ENCODE measurements around the gene TGM3.

Gene TGM3

GRCh38 chr20:2374346-2375125 lies 78.7 kb downstream of the TGM3 start:
- POLR2A ChIA-PET, result no interaction called here
- TF ChIP-seq CTBP1 (IDR thresholded peaks at IDR 0.05; ENCODE audit: borderline replicate concordance) (no peak), SP1 (IDR thresholded peaks at IDR 0.05) (no peak), L3MBTL2 (conservative IDR thresholded peaks at IDR 0.05) (no peak)

GRCh38 chr20:2378893-2379292 lies 83.1 kb downstream of the TGM3 start:
- no peak for DNase-seq (ENCODE audit: extremely low spot score)
- no peak for TF ChIP-seq L3MBTL2 (conservative IDR thresholded peaks at IDR 0.05)
- TF ChIP-seq CTBP1 (IDR thresholded peaks at IDR 0.05; ENCODE audit: borderline replicate concordance), result no peak
- TF ChIP-seq FOXK2 (IDR thresholded peaks at IDR 0.05), result no peak
- no peak for TF ChIP-seq TARDBP (IDR thresholded peaks at IDR 0.05)
- no peak for TF ChIP-seq LEF1 (IDR thresholded peaks at IDR 0.05; ENCODE audit: borderline replicate concordance)
- no peak for TF ChIP-seq NFRKB (IDR thresholded peaks at IDR 0.05)
- no peak for TF ChIP-seq FOXM1 (IDR thresholded peaks at IDR 0.05; ENCODE audit: borderline replicate concordance)
- TF ChIP-seq ARNT (IDR thresholded peaks at IDR 0.05), result no peak
- TF ChIP-seq ZNF384 (IDR thresholded peaks at IDR 0.05), result no peak
- TF ChIP-seq SP1 (IDR thresholded peaks at IDR 0.05), result no peak
- TF ChIP-seq ELF4 (IDR thresholded peaks at IDR 0.05), result no peak
- ChIA-PET POLR2A (no interaction called here), CTCF (interaction anchor here (0.6 to 0.7 kb wide), 2 partner anchors 12 to 26 kb away, joined by 3 to 4 read pairs; no protein-coding TSS in a partner anchor)

More at GRCh38 chr20:2374346-2375125, 78.7 kb downstream of the TGM3 start:
- no peak for DNase-seq (ENCODE audit: extremely low spot score)
- CTCF ChIA-PET, result no interaction called here

GRCh38 chr20:2379511-2380229 lies 83.9 kb downstream of the TGM3 start:
- POLR2A ChIA-PET, result no interaction called here
- CTCF ChIA-PET, result no interaction called here
- no peak for TF ChIP-seq FOXM1 (IDR thresholded peaks at IDR 0.05; ENCODE audit: borderline replicate concordance)
- no peak for TF ChIP-seq HDGF (IDR thresholded peaks at IDR 0.05; ENCODE audit: borderline replicate concordance)
- TF ChIP-seq LEF1 (IDR thresholded peaks at IDR 0.05; ENCODE audit: borderline replicate concordance), result no peak
- TF ChIP-seq TARDBP (IDR thresholded peaks at IDR 0.05), result no peak
- TF ChIP-seq NFRKB (IDR thresholded peaks at IDR 0.05), result no peak
- no peak for TF ChIP-seq FOXA1 (IDR thresholded peaks at IDR 0.05)
- no peak for DNase-seq (ENCODE audit: extremely low spot score)

GRCh38 chr20:2380601-2381000 lies 84.8 kb downstream of the TGM3 start, which contains the start of gene TGM6:
TSS of gene TGM6 (plus strand) at chr20:2380901. CDS start at chr20:2380969, 68 bp downstream.
- POLR2A ChIA-PET, result no interaction called here
- CTCF ChIA-PET, result no interaction called here
- TF ChIP-seq BHLHE40 (IDR thresholded peaks at IDR 0.05; ENCODE audit: borderline replicate concordance), result no peak
- TF ChIP-seq ARNT (IDR thresholded peaks at IDR 0.05), result no peak
- no peak for TF ChIP-seq ELF4 (IDR thresholded peaks at IDR 0.05)
- TF ChIP-seq PKNOX1 (IDR thresholded peaks at IDR 0.05), result no peak
- no peak for DNase-seq (ENCODE audit: extremely low spot score)

- ChIA-PET CTCF (no interaction called here), POLR2A (no interaction called here)
- TF ChIP-seq FOXM1 (IDR thresholded peaks at IDR 0.05; ENCODE audit: borderline replicate concordance) (no peak), CTBP1 (IDR thresholded peaks at IDR 0.05; ENCODE audit: borderline replicate concordance) (no peak)
Measured at GRCh38 chr20:2381303-2381702, 85.5 kb downstream of the TGM3 start.

GRCh38 chr20:2382833-2383232 lies 87.0 kb downstream of the TGM3 start:
- TF ChIP-seq NFRKB (IDR thresholded peaks at IDR 0.05), result no peak
- no peak for TF ChIP-seq SUZ12 (IDR thresholded peaks at IDR 0.05)
- TF ChIP-seq CTBP1 (IDR thresholded peaks at IDR 0.05; ENCODE audit: borderline replicate concordance), result no peak
- TF ChIP-seq HDGF (IDR thresholded peaks at IDR 0.05; ENCODE audit: borderline replicate concordance), result no peak
- no peak for TF ChIP-seq FOXK2 (IDR thresholded peaks at IDR 0.05)
- no peak for TF ChIP-seq PKNOX1 (IDR thresholded peaks at IDR 0.05)
- no peak for TF ChIP-seq SP1 (IDR thresholded peaks at IDR 0.05)
- no peak for TF ChIP-seq LEF1 (IDR thresholded peaks at IDR 0.05; ENCODE audit: borderline replicate concordance)
- no peak for TF ChIP-seq ZNF384 (IDR thresholded peaks at IDR 0.05)
- no peak for TF ChIP-seq FOXM1 (IDR thresholded peaks at IDR 0.05; ENCODE audit: borderline replicate concordance)
- no peak for TF ChIP-seq TARDBP (IDR thresholded peaks at IDR 0.05)
- TF ChIP-seq L3MBTL2 (conservative IDR thresholded peaks at IDR 0.05), result no peak
- no peak for TF ChIP-seq FOXA1 (IDR thresholded peaks at IDR 0.05)
- TF ChIP-seq ELF4 (IDR thresholded peaks at IDR 0.05), result no peak
- no peak for TF ChIP-seq ARNT (IDR thresholded peaks at IDR 0.05)
- TF ChIP-seq BHLHE40 (IDR thresholded peaks at IDR 0.05; ENCODE audit: borderline replicate concordance), result no peak
- ChIA-PET POLR2A (no interaction called here), CTCF (no interaction called here)
- no peak for DNase-seq (ENCODE audit: extremely low spot score)

More at GRCh38 chr20:2381303-2381702, 85.5 kb downstream of the TGM3 start:
- DNase-seq (ENCODE audit: extremely low spot score), result no peak

- ChIA-PET POLR2A (no interaction called here), CTCF (no interaction called here)
- TF ChIP-seq ZNF384 (IDR thresholded peaks at IDR 0.05), result no peak
- TF ChIP-seq BHLHE40 (IDR thresholded peaks at IDR 0.05; ENCODE audit: borderline replicate concordance), result no peak
- TF ChIP-seq FOXM1 (IDR thresholded peaks at IDR 0.05; ENCODE audit: borderline replicate concordance), result no peak
- no peak for TF ChIP-seq SP1 (IDR thresholded peaks at IDR 0.05)
- TF ChIP-seq PKNOX1 (IDR thresholded peaks at IDR 0.05), result no peak
- no peak for TF ChIP-seq NFRKB (IDR thresholded peaks at IDR 0.05)
- no peak for TF ChIP-seq FOXA1 (IDR thresholded peaks at IDR 0.05)
- no peak for TF ChIP-seq HDGF (IDR thresholded peaks at IDR 0.05; ENCODE audit: borderline replicate concordance)
- no peak for TF ChIP-seq L3MBTL2 (conservative IDR thresholded peaks at IDR 0.05)
- TF ChIP-seq ELF4 (IDR thresholded peaks at IDR 0.05), result no peak
- no peak for TF ChIP-seq CTBP1 (IDR thresholded peaks at IDR 0.05; ENCODE audit: borderline replicate concordance)
- TF ChIP-seq FOXK2 (IDR thresholded peaks at IDR 0.05), result no peak
- no peak for TF ChIP-seq TARDBP (IDR thresholded peaks at IDR 0.05)
- no peak for TF ChIP-seq SUZ12 (IDR thresholded peaks at IDR 0.05)
- TF ChIP-seq ARNT (IDR thresholded peaks at IDR 0.05), result no peak
- no peak for TF ChIP-seq LEF1 (IDR thresholded peaks at IDR 0.05; ENCODE audit: borderline replicate concordance)
- DNase-seq (ENCODE audit: extremely low spot score), result no peak
Measured at GRCh38 chr20:2385026-2385425, 89.2 kb downstream of the TGM3 start.
